ENCODE data around the gene LY6G6C.
"Not testable (repeated sequence)": the region's sequence is repeated elsewhere in the genome, so short reads cannot be mapped to it uniquely, and the experiment has no call there.

The LY6G6C gene

GRCh38 chr6:31725502-31726350 is 4.2 kb upstream of the LY6G6C start:
- DNase-seq: no peak

GRCh38 chr6:31723980-31724691 is 2.6 kb upstream of the LY6G6C start:
- DNase-seq: no peak

- DNase-seq: no peak
Observed at GRCh38 chr6:31723245-31723979, 1.9 kb upstream of the LY6G6C start, which contains the start of gene MPIG6B. Gene MPIG6B, plus strand, starts transcription at chr6:31723373. Its CDS starts 11 bp downstream, at chr6:31723384.

- no peak for DNase-seq
Observed at GRCh38 chr6:31722173-31722572, 627 bp upstream of the LY6G6C start.

GRCh38 chr6:31720196-31720770 is 1.3 kb downstream of the LY6G6C start:
- DNase-seq: no peak

- DNase-seq: no peak
Observed at GRCh38 chr6:31719001-31719400, 2.5 kb downstream of the LY6G6C start.

GRCh38 chr6:31718265-31718664 is 3.3 kb downstream of the LY6G6C start:
- no peak for DNase-seq

GRCh38 chr6:31717499-31718222 is 3.9 kb downstream of the LY6G6C start:
- DNase-seq: no peak

- DNase-seq: no peak
Observed at GRCh38 chr6:31715022-31715958, 6.3 kb downstream of the LY6G6C start, which contains the start of gene LY6G6D. Gene LY6G6D, plus strand, starts transcription at chr6:31715348. Its CDS starts 8 bp downstream, at chr6:31715356.

- peak; percentile 95 for DNase-seq
Observed at GRCh38 chr6:31713991-31714684, 7.4 kb downstream of the LY6G6C start.

- no peak for DNase-seq
Observed at GRCh38 chr6:31713465-31713864, 8.1 kb downstream of the LY6G6C start.

- no peak for DNase-seq
Observed at GRCh38 chr6:31712296-31712695, 9.2 kb downstream of the LY6G6C start.

GRCh38 chr6:31711233-31711632 is 10.3 kb downstream of the LY6G6C start:
- no peak for DNase-seq

GRCh38 chr6:31710523-31711219 is 10.9 kb downstream of the LY6G6C start:
- DNase-seq: no peak

GRCh38 chr6:31709157-31709556 is 12.4 kb downstream of the LY6G6C start:
- not testable (repeated sequence) for DNase-seq

- no peak for DNase-seq
Observed at GRCh38 chr6:31708224-31708623, 13.3 kb downstream of the LY6G6C start.

- no peak for DNase-seq
Observed at GRCh38 chr6:31707701-31708100, 13.8 kb downstream of the LY6G6C start.

- no peak for DNase-seq
Observed at GRCh38 chr6:31706599-31706998, 14.9 kb downstream of the LY6G6C start, which contains the start of gene LY6G6F. Gene LY6G6F, plus strand, starts transcription at chr6:31706866. Its CDS starts 41 bp downstream, at chr6:31706907.

- no peak for DNase-seq
Observed at GRCh38 chr6:31705931-31706330, 15.6 kb downstream of the LY6G6C start.

All from NCI-H2227 treated with DMSO at 0.1 percent for 48 hours (cell line).